ENCODE measurements around the gene INTS2.

GRCh38 chr17:61816538-61816937, 111.2 kb downstream of the INTS2 start:
- TF ChIP-seq CHD2 (IDR thresholded peaks at IDR 0.05; ENCODE audit: low read length, partially characterized antibody) (no peak), JUND (IDR thresholded peaks at IDR 0.05) (peak; percentile 7), CTCF (IDR thresholded peaks at IDR 0.05) (no peak), MAX (IDR thresholded peaks at IDR 0.05; ENCODE audit: low read depth) (no peak), RAD21 (IDR thresholded peaks at IDR 0.05; ENCODE audit: low read length) (no peak), POLR2AphosphoS5 (IDR thresholded peaks at IDR 0.05; ENCODE audit: low read depth, low read length) (no peak), TEAD4 (IDR thresholded peaks at IDR 0.05; ENCODE audit: borderline replicate concordance, insufficient read depth) (no peak), RCOR1 (IDR thresholded peaks at IDR 0.05; ENCODE audit: low read length) (no peak), YY1 (IDR thresholded peaks at IDR 0.05; ENCODE audit: low read depth) (no peak), NFIC (IDR thresholded peaks at IDR 0.05; ENCODE audit: borderline replicate concordance) (no peak), USF1 (IDR thresholded peaks at IDR 0.05; ENCODE audit: borderline replicate concordance, low read depth) (no peak)
- TF ChIP-seq, protein P1, sequence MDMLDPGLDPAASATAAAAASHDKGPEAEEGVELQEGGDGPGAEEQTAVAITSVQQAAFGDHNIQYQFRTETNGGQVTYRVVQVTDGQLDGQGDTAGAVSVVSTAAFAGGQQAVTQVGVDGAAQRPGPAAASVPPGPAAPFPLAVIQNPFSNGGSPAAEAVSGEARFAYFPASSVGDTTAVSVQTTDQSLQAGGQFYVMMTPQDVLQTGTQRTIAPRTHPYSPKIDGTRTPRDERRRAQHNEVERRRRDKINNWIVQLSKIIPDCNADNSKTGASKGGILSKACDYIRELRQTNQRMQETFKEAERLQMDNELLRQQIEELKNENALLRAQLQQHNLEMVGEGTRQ (IDR thresholded peaks at IDR 0.05; ENCODE audit: borderline replicate concordance, low read depth, low read length), result no peak
